Fibroblast of the aortic adventitia (primary cell): ENCODE results near the gene ZBED4. TPM values are rescaled to one million over a fixed set of nuclear protein-coding genes. Genes with fewer than 3 reads are reported as not detected.

Source experiments
- DNase-seq: peaks from one replicate; pipeline ENCODE4 v3.0.0-alpha.2; 2010; ENCODE audit warnings: low read depth
- H3K4me3 ChIP-seq: 2 replicates; pipeline ENCODE4 v1.5.1; 2011; ENCODE audit warnings: low read depth, mild to moderate bottlenecking, control low read depth, low read length, moderate library complexity
- total RNA-seq: library from RNA; depleted of rRNA; stranded (reverse); fragments of >200 nt; gene quantifications from 2 replicates; pipeline ENCODE4 v1.2.3, GENCODE V29; 2012; ENCODE audit warnings: low replicate concordance
- TF ChIP-seq, protein P1 (sequence below): IDR thresholded peaks from 2 replicates; pipeline ENCODE4 v1.5.1; 2011; ENCODE audit warnings: mild to moderate bottlenecking, low read length, control low read depth, inconsistent platforms; ENCODE audit not compliant: insufficient read depth

The ZBED4 gene
- total RNA-seq, 1 donor, result 8.3 TPM

- TF ChIP-seq, protein P1, sequence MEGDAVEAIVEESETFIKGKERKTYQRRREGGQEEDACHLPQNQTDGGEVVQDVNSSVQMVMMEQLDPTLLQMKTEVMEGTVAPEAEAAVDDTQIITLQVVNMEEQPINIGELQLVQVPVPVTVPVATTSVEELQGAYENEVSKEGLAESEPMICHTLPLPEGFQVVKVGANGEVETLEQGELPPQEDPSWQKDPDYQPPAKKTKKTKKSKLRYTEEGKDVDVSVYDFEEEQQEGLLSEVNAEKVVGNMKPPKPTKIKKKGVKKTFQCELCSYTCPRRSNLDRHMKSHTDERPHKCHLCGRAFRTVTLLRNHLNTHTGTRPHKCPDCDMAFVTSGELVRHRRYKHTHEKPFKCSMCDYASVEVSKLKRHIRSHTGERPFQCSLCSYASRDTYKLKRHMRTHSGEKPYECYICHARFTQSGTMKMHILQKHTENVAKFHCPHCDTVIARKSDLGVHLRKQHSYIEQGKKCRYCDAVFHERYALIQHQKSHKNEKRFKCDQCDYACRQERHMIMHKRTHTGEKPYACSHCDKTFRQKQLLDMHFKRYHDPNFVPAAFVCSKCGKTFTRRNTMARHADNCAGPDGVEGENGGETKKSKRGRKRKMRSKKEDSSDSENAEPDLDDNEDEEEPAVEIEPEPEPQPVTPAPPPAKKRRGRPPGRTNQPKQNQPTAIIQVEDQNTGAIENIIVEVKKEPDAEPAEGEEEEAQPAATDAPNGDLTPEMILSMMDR, result no peak
- no peak overlapping the region for H3K4me3 ChIP-seq
- DNase-seq, result no peak
These were observed 47.8 kb downstream of the ZBED4 start for GRCh38 chr22:49901457-49901856.

DNA sequence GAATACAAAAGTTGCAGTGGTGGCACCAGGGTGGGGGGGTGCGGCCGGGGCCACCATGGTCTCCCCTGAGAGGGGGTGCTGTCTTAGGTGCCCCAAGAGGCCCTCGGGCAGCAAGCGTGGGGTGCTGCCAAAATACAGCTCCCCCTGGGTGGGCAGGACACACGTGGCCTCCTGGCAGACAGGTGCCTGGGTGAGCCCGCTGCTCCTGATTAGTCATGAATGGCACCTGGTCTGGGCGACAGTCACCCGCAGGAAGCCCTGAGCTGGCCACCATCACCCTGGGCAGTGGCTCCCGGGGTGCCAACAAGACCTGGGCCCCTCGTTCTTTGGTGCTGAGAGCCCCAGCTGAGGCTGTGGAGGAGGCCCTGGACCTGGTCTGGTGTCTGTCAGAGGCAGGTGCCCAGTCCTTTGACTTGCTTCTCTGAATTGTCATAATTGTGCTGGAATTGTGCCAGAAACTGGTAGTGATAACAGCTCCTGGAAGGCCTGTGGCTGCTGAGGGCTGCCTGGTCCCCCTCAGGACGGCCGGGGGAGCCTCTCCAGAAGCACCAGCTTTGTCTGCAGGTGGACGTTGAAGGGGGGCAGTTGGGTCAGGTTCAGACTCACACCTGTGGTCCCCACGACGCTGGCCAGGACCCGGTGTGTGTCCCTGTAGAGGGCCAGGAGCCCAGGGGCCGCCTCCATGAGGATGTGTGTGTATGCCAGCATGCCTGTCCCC is 49.8 kb downstream of the ZBED4 start:
- no peak overlapping the region for H3K4me3 ChIP-seq
- TF ChIP-seq, protein P1, result no peak
- DNase-seq, result no peak

GRCh38 chr22:49904040-49904369 is 50.4 kb downstream of the ZBED4 start:
- no peak overlapping the region for H3K4me3 ChIP-seq
- TF ChIP-seq, protein P1, result no peak
- no peak for DNase-seq

DNA sequence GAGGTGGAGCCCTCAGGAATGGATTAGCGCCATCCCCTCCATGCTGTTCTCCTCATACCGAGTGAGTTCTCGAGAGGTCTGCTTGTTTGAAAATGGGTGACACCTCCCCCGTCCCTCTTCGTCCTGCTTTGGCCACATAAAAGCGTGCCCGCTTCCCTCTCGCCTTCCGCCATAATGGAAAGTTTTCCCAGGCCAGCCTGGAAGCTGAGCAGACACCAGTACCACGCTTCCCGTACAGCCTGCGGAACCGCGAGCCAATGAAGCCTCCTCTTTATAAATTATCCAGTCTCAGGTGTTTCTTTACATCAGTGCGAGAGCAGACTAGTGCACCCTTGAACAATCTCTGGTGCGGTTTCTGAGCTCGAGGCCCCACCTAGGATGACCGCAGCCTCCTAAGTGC is 51.8 kb downstream of the ZBED4 start:
- TF ChIP-seq, protein P1, result no peak
- DNase-seq, result no peak
- no peak overlapping the region for H3K4me3 ChIP-seq

DNA sequence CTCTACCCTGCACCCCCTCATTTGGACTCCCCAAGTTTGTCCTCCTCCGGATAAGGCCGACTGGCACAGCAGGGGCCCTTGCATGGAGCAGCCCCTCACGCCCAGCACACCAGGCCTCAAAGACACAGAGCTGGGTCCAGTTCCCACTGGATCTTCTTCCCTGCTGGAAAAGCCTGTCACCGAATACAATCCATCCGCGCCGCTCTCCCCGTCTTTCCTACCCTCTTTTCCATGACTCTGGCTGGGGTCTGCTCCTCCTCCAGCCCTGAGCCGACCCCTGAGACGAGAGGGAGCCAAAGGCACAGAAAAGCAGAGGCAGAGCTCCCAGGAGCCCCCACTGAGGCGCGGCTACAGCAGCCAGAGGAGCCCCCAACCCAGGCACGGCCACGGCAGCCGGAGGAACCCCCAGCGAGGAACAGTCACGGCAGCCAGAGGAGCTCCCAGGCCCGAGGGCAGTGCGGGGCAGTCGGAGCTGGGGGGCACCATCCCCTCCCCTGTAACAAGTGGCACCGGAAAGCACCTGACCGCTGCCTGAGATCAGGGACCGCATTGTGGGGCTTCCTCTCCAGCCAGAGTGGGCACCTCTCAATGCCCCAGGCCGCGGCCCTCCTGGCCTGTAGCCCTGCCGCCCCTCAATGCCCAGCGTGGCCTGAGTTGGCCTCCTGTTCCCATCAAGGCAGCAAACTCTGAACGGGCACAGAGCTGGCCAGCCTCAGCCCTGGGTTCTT is 52.6 kb downstream of the ZBED4 start:
- TF ChIP-seq, protein P1, result no peak
- H3K4me3 ChIP-seq, result no peak overlapping the region
- no peak for DNase-seq

DNA sequence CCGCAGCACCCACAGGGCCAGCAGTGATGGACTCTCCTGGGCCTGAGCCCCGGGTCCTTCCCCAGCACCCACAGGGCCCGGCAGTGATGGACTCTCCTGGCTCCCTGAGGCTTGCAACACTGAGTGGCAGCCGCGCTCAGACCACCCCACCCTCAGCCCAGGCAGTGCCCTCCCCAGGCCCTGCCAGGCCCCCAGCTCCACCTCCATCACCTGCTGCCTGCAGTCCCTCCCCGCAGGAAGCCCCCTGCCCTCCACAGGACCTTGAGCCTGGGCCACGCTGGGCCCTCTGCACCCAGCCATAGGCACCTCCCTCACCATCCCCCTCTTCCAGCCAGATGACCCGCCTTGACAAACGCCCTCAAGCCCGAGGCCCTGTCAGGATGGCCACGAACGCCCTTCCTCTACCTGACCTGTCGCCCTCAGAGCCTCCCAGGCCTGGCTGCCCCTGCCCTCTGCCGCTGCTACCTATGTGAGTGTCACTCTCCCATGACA is 53.2 kb downstream of the ZBED4 start:
- DNase-seq, result no peak
- H3K4me3 ChIP-seq, result no peak overlapping the region
- TF ChIP-seq, protein P1, result no peak

DNA sequence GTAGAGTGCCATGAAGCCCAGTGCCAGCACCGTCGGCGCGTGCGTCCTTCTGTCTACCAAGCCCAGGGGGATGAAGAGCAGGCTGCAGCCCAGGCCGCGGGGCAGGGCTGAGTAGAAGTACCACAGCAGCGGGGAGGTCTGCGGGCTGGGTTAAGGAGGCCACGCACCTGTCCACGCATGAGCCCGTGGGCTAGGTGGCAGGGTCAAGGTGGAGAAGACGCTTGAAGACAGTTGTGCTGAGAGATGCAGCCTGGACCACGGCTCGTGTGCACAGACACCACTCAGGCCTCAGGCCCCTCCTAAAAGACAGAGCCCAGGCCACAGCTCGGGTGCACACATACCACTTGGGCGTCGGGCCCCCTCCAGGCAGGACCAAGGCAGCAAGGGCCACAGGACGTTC is 54.2 kb downstream of the ZBED4 start:
- no peak overlapping the region for H3K4me3 ChIP-seq
- TF ChIP-seq, protein P1, result no peak
- no peak for DNase-seq
